ENCODE measurements around the gene TSACC.

DNA sequence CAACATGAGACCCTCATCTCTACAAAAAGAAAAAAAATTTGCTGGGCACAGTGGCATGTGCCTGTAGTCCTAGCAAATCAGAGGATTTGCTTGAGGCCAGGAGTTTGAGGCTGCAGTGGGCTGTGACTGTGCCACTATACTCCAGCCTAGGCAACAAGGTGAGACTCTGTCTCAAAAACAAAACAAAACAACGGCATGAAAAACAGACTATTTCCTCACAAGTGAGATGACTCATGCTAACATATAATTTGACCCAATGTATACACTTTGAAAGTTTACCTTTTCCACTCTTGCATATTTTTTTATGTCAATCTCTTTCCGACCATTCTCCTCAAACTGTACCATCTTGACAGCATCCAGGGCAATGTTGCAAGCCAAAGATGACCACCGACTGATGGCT lies 17.8 kb upstream of the TSACC start:
- TF ChIP-seq, protein P1, sequence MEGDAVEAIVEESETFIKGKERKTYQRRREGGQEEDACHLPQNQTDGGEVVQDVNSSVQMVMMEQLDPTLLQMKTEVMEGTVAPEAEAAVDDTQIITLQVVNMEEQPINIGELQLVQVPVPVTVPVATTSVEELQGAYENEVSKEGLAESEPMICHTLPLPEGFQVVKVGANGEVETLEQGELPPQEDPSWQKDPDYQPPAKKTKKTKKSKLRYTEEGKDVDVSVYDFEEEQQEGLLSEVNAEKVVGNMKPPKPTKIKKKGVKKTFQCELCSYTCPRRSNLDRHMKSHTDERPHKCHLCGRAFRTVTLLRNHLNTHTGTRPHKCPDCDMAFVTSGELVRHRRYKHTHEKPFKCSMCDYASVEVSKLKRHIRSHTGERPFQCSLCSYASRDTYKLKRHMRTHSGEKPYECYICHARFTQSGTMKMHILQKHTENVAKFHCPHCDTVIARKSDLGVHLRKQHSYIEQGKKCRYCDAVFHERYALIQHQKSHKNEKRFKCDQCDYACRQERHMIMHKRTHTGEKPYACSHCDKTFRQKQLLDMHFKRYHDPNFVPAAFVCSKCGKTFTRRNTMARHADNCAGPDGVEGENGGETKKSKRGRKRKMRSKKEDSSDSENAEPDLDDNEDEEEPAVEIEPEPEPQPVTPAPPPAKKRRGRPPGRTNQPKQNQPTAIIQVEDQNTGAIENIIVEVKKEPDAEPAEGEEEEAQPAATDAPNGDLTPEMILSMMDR (IDR thresholded peaks at IDR 0.05; ENCODE audit: low read depth, low read length, missing input control) = no peak
- TF ChIP-seq FOXA1 (IDR thresholded peaks at IDR 0.05) = no peak
- TF ChIP-seq, protein P2, sequence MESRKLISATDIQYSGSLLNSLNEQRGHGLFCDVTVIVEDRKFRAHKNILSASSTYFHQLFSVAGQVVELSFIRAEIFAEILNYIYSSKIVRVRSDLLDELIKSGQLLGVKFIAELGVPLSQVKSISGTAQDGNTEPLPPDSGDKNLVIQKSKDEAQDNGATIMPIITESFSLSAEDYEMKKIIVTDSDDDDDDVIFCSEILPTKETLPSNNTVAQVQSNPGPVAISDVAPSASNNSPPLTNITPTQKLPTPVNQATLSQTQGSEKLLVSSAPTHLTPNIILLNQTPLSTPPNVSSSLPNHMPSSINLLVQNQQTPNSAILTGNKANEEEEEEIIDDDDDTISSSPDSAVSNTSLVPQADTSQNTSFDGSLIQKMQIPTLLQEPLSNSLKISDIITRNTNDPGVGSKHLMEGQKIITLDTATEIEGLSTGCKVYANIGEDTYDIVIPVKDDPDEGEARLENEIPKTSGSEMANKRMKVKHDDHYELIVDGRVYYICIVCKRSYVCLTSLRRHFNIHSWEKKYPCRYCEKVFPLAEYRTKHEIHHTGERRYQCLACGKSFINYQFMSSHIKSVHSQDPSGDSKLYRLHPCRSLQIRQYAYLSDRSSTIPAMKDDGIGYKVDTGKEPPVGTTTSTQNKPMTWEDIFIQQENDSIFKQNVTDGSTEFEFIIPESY (IDR thresholded peaks at IDR 0.05) = no peak
- no peak for TF ChIP-seq RAD21 (IDR thresholded peaks at IDR 0.05)
- TF ChIP-seq, protein P3, sequence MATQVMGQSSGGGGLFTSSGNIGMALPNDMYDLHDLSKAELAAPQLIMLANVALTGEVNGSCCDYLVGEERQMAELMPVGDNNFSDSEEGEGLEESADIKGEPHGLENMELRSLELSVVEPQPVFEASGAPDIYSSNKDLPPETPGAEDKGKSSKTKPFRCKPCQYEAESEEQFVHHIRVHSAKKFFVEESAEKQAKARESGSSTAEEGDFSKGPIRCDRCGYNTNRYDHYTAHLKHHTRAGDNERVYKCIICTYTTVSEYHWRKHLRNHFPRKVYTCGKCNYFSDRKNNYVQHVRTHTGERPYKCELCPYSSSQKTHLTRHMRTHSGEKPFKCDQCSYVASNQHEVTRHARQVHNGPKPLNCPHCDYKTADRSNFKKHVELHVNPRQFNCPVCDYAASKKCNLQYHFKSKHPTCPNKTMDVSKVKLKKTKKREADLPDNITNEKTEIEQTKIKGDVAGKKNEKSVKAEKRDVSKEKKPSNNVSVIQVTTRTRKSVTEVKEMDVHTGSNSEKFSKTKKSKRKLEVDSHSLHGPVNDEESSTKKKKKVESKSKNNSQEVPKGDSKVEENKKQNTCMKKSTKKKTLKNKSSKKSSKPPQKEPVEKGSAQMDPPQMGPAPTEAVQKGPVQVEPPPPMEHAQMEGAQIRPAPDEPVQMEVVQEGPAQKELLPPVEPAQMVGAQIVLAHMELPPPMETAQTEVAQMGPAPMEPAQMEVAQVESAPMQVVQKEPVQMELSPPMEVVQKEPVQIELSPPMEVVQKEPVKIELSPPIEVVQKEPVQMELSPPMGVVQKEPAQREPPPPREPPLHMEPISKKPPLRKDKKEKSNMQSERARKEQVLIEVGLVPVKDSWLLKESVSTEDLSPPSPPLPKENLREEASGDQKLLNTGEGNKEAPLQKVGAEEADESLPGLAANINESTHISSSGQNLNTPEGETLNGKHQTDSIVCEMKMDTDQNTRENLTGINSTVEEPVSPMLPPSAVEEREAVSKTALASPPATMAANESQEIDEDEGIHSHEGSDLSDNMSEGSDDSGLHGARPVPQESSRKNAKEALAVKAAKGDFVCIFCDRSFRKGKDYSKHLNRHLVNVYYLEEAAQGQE (IDR thresholded peaks at IDR 0.05) = no peak
- no peak for TF ChIP-seq SP1 (IDR thresholded peaks at IDR 0.05)
- no peak for TF ChIP-seq TAF1 (conservative IDR thresholded peaks at IDR 0.05)
- TF ChIP-seq, protein P4, sequence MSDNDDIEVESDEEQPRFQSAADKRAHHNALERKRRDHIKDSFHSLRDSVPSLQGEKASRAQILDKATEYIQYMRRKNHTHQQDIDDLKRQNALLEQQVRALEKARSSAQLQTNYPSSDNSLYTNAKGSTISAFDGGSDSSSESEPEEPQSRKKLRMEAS (IDR thresholded peaks at IDR 0.05) = no peak
